ENCODE data around the gene KIF6.

Gene KIF6

DNA sequence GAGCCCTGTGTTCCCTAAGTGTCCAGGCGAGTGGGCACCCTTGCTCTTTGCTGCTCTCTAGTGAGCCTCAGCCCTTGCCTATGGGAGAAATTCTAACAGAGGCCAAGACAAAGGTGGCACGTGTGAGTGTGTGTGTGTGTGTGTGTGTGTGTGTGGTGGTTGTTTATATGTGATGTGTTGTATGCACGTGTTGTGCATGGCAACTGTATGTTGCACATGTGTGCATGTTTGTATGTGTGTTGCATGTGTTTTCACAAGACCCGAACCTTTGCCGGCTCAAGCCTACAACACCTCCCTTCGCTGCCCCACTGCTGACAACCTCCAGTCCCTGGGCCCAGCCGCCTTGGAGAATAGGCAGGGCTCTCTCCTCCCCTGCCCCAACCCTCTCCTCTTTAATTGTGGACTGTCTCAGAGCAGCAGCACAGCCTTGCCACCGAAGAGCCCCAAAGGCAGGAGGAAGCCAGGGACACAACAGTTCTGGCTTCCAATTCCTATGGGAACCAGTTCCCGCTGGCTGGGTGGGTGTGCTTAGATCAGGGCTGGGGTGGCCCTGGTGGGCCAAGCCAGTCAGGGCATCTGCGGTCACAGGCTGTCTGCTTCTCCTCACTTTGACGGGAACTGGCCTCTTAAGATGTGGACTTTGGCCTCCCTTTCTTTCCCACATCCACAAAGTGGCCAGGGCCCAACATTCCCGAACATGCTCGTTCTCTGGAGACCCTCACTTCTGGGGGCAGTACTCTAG is 405.4 kb downstream of the KIF6 start:
- no peak for DNase-seq (ENCODE audit: low read depth)

DNA sequence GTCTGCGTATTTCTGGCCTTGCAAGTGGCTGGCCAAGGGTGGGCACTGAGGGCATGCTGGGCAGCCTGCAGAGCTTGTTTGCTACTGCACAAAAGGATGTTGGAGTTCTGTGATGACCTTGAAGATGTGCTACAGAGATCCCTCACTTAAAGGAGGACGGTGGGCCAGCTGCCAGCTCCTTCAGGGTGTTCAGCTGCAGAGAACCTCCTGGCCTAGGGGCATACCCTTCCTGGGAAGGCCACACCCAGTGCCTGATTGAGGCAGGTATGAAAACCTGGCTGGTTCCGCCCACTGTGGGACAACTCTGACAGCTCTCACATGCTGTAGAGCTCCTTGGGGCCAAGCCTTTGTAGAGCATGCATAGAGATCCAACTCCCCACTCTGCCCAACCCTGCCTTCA is 408.0 kb downstream of the KIF6 start:
- DNase-seq (ENCODE audit: low read depth) = no peak

GRCh38 chr6:39314273-39314795 is 410.9 kb downstream of the KIF6 start, which contains the start of gene KCNK17:
TSS of gene KCNK17 (minus strand) at chr6:39314419. CDS start at chr6:39314320, 99 bp downstream.
- DNase-seq (ENCODE audit: low read depth) = no peak

DNA sequence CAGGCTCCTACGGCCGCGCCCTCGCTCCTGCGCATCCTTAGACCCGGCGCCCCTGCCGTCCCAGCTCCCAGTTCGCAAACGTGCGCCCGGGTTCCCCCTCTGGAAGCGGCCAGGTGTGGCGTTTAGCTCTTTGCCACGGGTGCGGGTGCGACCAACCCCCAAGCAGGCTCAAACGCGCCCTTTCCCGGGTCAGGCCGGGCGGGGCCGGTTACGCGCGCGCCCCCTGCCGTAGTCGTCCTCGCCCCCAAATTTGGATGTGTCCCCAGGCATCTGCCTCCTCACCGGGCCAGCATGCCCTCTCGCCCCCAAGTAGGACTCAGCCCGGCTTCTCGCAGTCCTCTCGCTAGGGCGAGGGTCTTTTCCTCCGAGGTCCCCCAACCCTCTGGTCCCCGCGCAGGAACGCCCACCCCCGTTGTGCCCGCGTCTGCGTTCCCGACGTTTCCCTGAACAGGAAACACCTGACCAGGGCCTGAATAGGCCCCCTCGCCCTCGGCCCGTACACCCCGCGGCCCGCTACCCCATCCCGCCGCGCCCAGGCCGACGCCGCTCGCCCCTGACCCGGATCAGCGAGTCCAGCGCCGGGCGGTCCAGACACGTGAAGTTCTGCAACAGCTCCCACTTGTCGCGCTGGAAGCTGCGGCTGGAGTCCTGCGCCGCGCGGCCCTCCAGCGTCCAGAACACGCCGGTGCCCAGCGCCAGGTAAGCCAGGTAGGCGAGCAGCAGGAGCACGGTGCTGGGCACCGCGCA is 411.5 kb downstream of the KIF6 start:
- no peak for DNase-seq (ENCODE audit: low read depth)

DNA sequence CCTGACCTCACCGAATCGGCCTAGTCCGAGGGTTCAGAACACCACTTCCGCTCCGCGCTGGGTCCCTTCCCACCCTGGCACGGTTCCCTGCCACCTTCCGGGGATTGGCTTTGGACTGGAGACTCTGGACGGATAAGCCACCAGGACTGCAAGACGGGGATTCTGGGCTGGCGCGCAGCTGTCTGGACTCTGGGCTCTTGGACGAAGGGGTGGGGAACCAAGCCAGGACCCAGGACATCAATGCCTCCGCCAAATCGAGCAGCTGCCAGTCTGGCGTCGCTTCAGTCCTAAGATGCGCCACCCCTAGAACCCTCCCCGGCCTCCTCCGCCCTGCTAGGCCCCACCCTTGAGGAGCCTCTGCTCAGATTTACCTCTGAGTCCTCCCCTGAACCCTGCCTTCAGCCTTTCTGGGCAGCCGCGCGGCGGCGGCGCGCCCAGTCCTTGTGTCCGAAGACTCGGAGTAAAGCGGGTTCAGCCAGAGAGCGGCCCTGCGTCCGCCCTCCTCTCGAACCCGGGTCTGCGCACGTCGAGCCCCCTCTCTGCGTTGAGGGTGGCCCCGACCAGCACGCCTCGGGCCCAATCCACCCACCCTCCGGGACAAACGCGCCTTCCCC is 412.2 kb downstream of the KIF6 start:
- DNase-seq (ENCODE audit: low read depth) = no peak

GRCh38 chr6:39310542-39310941 is 414.7 kb downstream of the KIF6 start:
- no peak for DNase-seq (ENCODE audit: low read depth)

GRCh38 chr6:39309942-39310531 is 415.2 kb downstream of the KIF6 start:
- peak; percentile 9 for DNase-seq (ENCODE audit: low read depth)

DNA sequence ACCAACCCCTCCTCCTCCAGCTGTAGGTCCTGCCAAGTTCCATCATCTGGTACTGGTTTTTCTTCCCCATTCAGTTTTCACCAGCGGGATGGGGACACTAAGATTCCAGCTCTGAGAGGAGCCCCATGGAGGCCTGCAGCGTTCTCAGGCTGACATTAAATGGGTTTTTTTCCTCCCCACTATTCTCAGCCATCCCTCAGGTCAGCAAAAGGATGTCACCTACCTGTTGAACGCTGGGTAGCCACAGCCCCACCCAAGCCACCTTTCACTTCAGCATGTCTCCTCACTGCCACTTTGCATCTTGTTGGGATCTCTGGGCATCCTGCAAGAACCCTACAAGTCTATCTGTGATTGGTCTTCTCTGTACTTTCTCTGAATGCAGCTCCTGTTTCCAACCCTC is 417.7 kb downstream of the KIF6 start:
- DNase-seq (ENCODE audit: low read depth) = no peak

GRCh38 chr6:39304951-39305350 is 420.3 kb downstream of the KIF6 start:
- DNase-seq (ENCODE audit: low read depth) = no peak

GRCh38 chr6:39303425-39304153 is 421.6 kb downstream of the KIF6 start:
- no peak for DNase-seq (ENCODE audit: low read depth)

DNA sequence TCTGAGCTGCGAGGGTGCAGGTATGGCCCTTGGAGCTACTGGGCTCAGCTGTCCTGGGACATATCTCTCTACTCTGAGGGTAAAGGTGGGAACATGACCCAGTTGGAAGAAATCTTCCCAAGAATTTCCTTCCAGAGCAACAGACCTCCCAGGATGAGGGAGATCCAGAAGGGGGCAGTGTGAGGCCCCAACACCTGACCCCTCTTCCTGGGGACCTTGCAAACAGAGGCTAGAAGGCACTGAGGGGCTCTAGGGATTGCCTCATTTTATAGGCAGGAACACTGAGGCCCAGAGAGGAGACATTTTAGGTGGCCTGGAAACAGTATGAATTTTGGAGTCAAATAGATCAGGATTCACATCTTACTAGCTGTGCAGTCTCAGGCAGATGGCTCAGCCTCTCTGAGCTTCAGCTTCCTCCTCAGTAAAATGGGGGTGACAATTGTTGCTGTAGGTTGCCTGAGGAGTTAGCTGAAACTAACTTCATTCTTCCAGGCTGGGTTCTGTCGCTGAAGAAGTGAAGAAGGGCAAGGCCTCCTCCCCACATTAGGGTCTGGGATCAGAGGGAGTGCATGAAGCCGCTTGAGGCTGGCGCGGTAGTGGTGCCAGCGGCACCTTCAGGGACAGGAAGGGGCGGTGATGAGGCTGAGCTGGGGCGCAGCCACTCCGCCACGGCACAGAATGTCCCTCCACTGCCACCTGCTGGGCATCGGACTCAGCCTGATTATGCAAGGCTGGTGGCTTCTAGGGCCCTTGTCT is 422.4 kb downstream of the KIF6 start:
- peak; percentile 61 for DNase-seq (ENCODE audit: low read depth)

- no peak for DNase-seq (ENCODE audit: low read depth)
Observed at GRCh38 chr6:39302011-39302410, 423.2 kb downstream of the KIF6 start.

DNA sequence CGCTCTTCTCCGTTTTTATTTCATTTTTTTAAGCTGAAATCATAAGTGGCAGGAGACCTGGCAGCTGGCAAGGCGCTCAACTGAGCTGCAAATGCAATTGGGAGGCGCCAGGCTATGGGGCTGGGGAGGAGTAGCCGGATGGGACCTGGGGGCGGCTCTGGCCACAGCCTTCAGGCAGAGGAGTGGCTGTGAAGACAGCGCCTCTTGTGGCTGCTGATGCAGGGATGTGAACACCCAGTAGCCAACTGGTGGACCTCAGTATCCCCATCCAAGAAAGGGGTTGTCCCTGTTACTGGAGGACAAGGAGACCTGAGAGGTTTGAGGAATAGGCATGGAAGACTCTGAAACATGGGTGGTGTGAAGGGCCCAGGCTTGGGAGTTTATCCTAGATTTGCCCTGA is 423.6 kb downstream of the KIF6 start:
- DNase-seq (ENCODE audit: low read depth) = no peak

DNA sequence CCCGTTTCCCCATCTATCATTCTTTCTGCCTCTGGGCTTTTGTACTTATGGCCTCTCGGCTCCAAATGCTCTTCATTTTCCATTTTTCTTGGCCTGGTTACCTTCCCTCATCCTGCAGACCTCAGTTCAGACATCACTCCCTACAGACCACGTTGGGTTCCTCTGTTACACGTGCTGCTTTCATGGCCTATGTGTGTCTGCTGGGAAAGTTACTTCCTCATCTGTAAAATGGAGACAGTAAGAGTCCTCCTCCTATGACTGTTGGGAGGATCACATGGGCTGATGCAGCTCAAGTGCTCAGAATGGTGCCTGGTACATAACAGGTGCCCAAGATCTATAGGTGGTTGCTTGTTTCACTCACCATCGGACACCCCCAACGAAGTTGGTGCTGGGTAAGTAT is 424.5 kb downstream of the KIF6 start:
- no peak for DNase-seq (ENCODE audit: low read depth)

- DNase-seq (ENCODE audit: low read depth) = no peak
Observed at GRCh38 chr6:39298061-39298460, 427.1 kb downstream of the KIF6 start.

GRCh38 chr6:39296745-39297640 is 428.2 kb downstream of the KIF6 start:
- DNase-seq (ENCODE audit: low read depth) = no peak

DNA sequence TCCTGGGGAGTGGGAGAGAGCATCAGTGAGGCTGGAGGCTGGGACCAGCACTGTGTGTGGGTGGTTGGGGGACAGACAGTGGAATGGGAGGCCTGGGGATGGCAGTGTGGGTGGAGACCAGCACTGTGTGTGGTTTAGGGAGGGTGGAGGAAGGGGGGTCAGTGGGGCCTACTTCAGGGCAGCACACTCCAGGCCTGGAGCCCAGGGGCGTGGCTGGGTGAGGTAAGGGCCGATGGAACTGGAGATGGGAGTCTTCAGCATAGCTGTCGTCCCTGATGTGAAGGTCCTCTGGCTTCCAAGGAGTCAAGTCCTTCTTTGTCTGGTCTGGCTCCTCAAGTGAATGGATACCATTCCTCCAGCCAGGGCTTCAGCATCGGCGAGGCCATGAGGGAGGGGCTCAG is 429.6 kb downstream of the KIF6 start:
- no peak for DNase-seq (ENCODE audit: low read depth)

DNA sequence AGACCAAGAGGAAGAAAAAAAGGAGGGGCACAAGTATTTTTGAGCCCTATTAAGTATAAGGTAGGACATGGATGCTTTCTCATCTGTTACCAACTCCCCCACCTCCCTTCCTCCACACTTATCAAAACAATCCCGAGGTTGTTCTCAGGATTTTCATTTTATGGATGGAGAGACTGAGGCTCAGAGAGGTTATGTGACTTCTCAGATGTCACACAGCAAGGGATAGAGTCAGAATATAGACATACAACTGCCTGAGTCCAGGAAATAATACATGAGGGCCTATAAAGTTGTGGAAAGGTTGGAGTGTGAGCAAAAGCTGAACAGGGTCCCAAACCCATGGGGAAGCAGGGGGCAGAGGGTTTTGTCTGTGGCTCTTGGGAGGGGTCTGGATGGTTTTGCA is 430.3 kb downstream of the KIF6 start:
- no peak for DNase-seq (ENCODE audit: low read depth)

DNA sequence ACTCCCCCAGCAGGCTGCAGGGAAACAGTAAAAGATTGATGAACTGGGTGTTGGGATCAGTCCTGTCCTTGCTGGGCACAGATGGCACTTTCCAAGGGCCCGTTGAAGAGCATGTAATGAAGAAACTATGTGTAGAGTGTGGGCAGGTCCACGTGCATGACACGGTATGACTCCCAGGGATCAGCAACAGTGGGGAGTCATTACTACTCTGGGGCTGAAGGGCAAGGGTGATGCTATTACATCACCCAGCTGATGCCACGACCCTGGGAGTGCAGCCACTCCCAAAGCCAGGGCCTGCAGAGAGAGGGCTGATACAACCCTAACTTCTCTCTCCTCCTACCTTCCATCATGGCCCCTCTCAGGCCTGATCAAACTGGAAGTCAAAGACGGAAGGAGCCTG is 431.1 kb downstream of the KIF6 start:
- no peak for DNase-seq (ENCODE audit: low read depth)

GRCh38 chr6:39292637-39293036 is 432.6 kb downstream of the KIF6 start:
- DNase-seq (ENCODE audit: low read depth) = no peak
